Liver (tissue), 9 donors: ENCODE data around the gene FCRL6. TPM values are rescaled to one million over a fixed set of nuclear protein-coding genes. Genes with fewer than 3 reads are reported as not detected.

Source experiments
- DNase-seq: peaks from one replicate; pipeline ENCODE4 v3.0.0-alpha.2; 2017; ENCODE audit warnings: low spot score
- H3K27ac ChIP-seq, 2 donors: one replicate each; pipeline ENCODE4 v1.7.0; 2013; ENCODE audit warnings: inconsistent platforms in 2 of 2, low read length in 2 of 2, control low read depth in 1 of 2, low read depth in 1 of 2, mild to moderate bottlenecking in 1 of 2
- H3K27me3 ChIP-seq, 4 donors: one replicate each; pipeline versions ENCODE4 v1.6.1 to v1.7.0; 2013; ENCODE audit warnings: low read length in 3 of 4, inconsistent platforms in 1 of 4, mild to moderate bottlenecking in 1 of 4, moderate library complexity in 1 of 4; ENCODE audit not compliant: control insufficient read depth in 4 of 4, insufficient read depth in 4 of 4
- H3K36me3 ChIP-seq, 4 donors: one replicate each; pipeline versions ENCODE4 v1.6.1 to v1.7.0; 2013; ENCODE audit warnings: low read length in 3 of 4, mild to moderate bottlenecking in 3 of 4, low read depth in 1 of 4, moderate library complexity in 1 of 4; ENCODE audit not compliant: control insufficient read depth in 4 of 4, insufficient read depth in 3 of 4
- H3K4me1 ChIP-seq, 4 donors: one replicate each; pipeline versions ENCODE4 v1.6.1 to v1.7.0; 2013; ENCODE audit warnings: low read length in 3 of 4, mild to moderate bottlenecking in 3 of 4, moderate library complexity in 1 of 4; ENCODE audit not compliant: control insufficient read depth in 4 of 4, insufficient read depth in 4 of 4
- H3K4me3 ChIP-seq, 3 donors: one replicate each; pipeline versions ENCODE4 v1.6.1 to v1.7.0; 2013; ENCODE audit warnings: low read length in 3 of 3, control low read depth in 1 of 3, low read depth in 1 of 3, mild to moderate bottlenecking in 1 of 3
- H3K9ac ChIP-seq, 2 donors: one replicate each; pipeline ENCODE4 v1.7.0; 2013; ENCODE audit warnings: low read length in 2 of 2, mild to moderate bottlenecking in 2 of 2, moderate library complexity in 2 of 2, control low read depth in 1 of 2, low read depth in 1 of 2
- H3K9me3 ChIP-seq, 4 donors: one replicate each; pipeline versions ENCODE4 v1.6.1 to v1.7.0; 2013; ENCODE audit warnings: low read length in 3 of 4; ENCODE audit not compliant: control insufficient read depth in 4 of 4
- ATF3 ChIP-seq: IDR thresholded peaks from 2 replicates; pipeline ENCODE4 v1.6.1; 2016; ENCODE audit warnings: antibody characterized with exemption
- CTCF ChIP-seq: fragments of 150-350 bp; IDR thresholded peaks from 2 replicates; pipeline ENCODE4 v1.5.1; 2017; ENCODE audit warnings: improper control_type of control experiment, low read depth, low read length; ENCODE audit not compliant: missing input control
- EGR1 ChIP-seq, 2 donors: IDR thresholded peaks; 2 replicates each; pipeline ENCODE4 v1.6.1; 2016 to 2018; ENCODE audit warnings: antibody characterized with exemption in 2 of 2, low read depth in 2 of 2
- FOXA1 ChIP-seq: IDR thresholded peaks from 2 replicates; pipeline ENCODE4 v1.6.1; 2016; ENCODE audit warnings: antibody characterized with exemption
- FOXA2 ChIP-seq: IDR thresholded peaks from 2 replicates; pipeline ENCODE4 v1.6.1; 2016; ENCODE audit warnings: antibody characterized with exemption
- GABPA ChIP-seq, 2 donors: IDR thresholded peaks in 1 of 2; conservative IDR thresholded peaks in 1 of 2; 2 replicates each; pipeline ENCODE4 v1.6.1; 2016; ENCODE audit warnings: antibody characterized with exemption in 2 of 2, mild to moderate bottlenecking in 1 of 2, moderate library complexity in 1 of 2
- HNF4A ChIP-seq, 2 donors: conservative IDR thresholded peaks; 2 replicates each; pipeline ENCODE4 v1.6.1; 2016; ENCODE audit warnings: antibody characterized with exemption in 2 of 2, mild to moderate bottlenecking in 2 of 2
- HNF4G ChIP-seq: IDR thresholded peaks from 2 replicates; pipeline ENCODE4 v1.6.1; 2016; ENCODE audit warnings: antibody characterized with exemption
- JUND ChIP-seq, 2 donors: IDR thresholded peaks; 2 replicates each; pipeline ENCODE4 v1.6.1; 2016; ENCODE audit warnings: antibody characterized with exemption in 2 of 2
- NR2F2 ChIP-seq: IDR thresholded peaks from 2 replicates; pipeline ENCODE4 v1.6.1; 2016; ENCODE audit warnings: antibody characterized with exemption
- RAD21 ChIP-seq, 2 donors: IDR thresholded peaks; 2 replicates each; pipeline ENCODE4 v1.6.1; 2016; ENCODE audit warnings: antibody characterized with exemption in 2 of 2, mild to moderate bottlenecking in 2 of 2
- REST ChIP-seq: IDR thresholded peaks from 2 replicates; pipeline ENCODE4 v1.6.1; 2016; ENCODE audit warnings: antibody characterized with exemption, mild to moderate bottlenecking
- SP1 ChIP-seq: IDR thresholded peaks from 2 replicates; pipeline ENCODE4 v1.6.1; 2018; ENCODE audit warnings: antibody characterized with exemption, mild to moderate bottlenecking
- YY1 ChIP-seq: IDR thresholded peaks from 2 replicates; pipeline ENCODE4 v1.6.1; 2016; ENCODE audit warnings: antibody characterized with exemption, mild to moderate bottlenecking
- ZBTB33 ChIP-seq: IDR thresholded peaks from 2 replicates; pipeline ENCODE4 v1.6.1; 2016; ENCODE audit warnings: antibody characterized with exemption
- WGBS: extraction: QIAGEN DNeasy Blood & Tissue Kit; methylation state at CpG from one replicate; pipeline ENCODE4 v1.1.7; 2013; 5-methylcytosine and 5-hydroxymethylcytosine counted together
- polyA plus RNA-seq, 2 donors: library from polyadenylated mRNA; stranded (reverse) in 1 of 2; unstranded in 1 of 2; fragments of 200-250 nt in 1 of 2; fragments of >200 nt in 1 of 2; fragmentation: Nextera tagmentation in 1 of 2; extraction: Ambion mirVana in 1 of 2; gene quantifications; one replicate each; pipeline versions ENCODE4 v1.2.1 to v1.2.3, GENCODE V29; 2013 to 2015
- total RNA-seq, 2 donors: library from RNA; depleted of rRNA; stranded (reverse); fragments of >200 nt; gene quantifications; one replicate each; pipeline ENCODE4 v1.2.3, GENCODE V29; 2014
- TF ChIP-seq, protein P1 (sequence below): IDR thresholded peaks from 2 replicates; pipeline ENCODE4 v1.6.1; 2016; ENCODE audit warnings: antibody characterized with exemption
- donor health status: healthy.
- donor health status: healthy.
- donor health status: healthy.
- donor health status: healthy.
- donor health status: healthy.

The FCRL6 gene
- total and polyA plus RNA-seq, 4 donors: 0.09 to 2.7 (median 0.71) TPM

DNA sequence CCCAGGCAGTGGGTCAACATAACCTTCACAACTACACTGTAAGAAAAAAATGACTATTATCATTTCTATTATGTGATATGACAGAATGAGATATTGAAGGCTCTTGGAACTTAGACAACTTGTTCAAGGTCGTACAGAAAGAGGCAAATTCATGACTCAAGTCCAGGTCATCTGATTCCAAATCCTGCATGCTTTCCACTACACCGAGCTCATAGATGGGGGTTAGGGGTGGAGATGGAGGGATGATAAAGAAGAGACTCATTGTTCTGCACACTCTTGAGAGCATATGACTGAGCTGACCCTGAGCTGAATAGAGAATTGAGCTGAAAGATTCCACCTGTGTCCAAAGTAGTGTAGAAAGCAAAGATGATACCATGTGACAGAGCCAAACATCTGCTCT is 2.8 kb downstream of the FCRL6 start:
- TF ChIP-seq ATF3: no peak
- TF ChIP-seq YY1: no peak
- TF ChIP-seq EGR1 (IDR thresholded peaks at IDR 0.05; ENCODE audit: low read depth in 2 of 2): no peak
- no peak for TF ChIP-seq CTCF
- TF ChIP-seq SP1: no peak
- no peak for TF ChIP-seq HNF4A (conservative IDR thresholded peaks at IDR 0.05)
- no peak for TF ChIP-seq FOXA2
- TF ChIP-seq GABPA (IDR thresholded peaks at IDR 0.05 in 1 of 2, conservative IDR thresholded peaks at IDR 0.05 in 1 of 2): no peak
- Histone ChIP-seq H3K36me3 (no peaks in the 10 kb centered on the region), H3K9ac (no peak overlapping the region), H3K4me3 (no peak overlapping the region), H3K27me3 (no peaks in the 10 kb centered on the region), H3K9me3 (no peaks in the 10 kb centered on the region), H3K27ac (no peak overlapping the region), H3K4me1 (no peaks in the 10 kb centered on the region)
- DNase-seq: no peak
- WGBS: 64% methylated on average over 2 of the region's 2 CpGs

DNA sequence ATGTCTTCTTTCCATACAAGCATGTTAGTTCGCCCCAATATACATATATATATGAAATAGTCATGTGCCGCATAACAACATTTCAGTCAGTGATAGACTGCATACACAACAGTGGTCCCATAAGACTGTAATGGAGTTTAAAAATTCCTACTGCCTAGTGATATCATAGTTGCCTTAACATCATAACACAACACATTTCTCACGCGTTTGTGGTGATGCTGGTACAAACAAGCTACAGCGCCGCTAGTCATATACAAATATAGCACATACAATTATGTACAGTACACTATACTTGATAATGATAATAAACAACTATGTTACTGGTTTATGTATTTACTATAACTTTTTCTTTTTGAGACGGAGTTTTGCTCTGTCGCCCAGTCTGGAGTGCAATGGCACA is 13.8 kb downstream of the FCRL6 start:
- Histone ChIP-seq H3K9me3 (no peaks in the 10 kb centered on the region), H3K4me3 (no peak overlapping the region), H3K4me1 (no peaks in the 10 kb centered on the region), H3K36me3 (no peaks in the 10 kb centered on the region), H3K27me3 (no peaks in the 10 kb centered on the region), H3K27ac (no peak overlapping the region), H3K9ac (no peak overlapping the region)
- TF ChIP-seq HNF4G (no peak), NR2F2 (no peak), ATF3 (no peak), JUND (IDR thresholded peaks at IDR 0.05) (no peak), HNF4A (conservative IDR thresholded peaks at IDR 0.05) (no peak), ZBTB33 (no peak), EGR1 (IDR thresholded peaks at IDR 0.05; ENCODE audit: low read depth in 2 of 2) (no peak), YY1 (no peak)
- WGBS: 93% methylated on average over 8 of the region's 8 CpGs
- no peak for DNase-seq

DNA sequence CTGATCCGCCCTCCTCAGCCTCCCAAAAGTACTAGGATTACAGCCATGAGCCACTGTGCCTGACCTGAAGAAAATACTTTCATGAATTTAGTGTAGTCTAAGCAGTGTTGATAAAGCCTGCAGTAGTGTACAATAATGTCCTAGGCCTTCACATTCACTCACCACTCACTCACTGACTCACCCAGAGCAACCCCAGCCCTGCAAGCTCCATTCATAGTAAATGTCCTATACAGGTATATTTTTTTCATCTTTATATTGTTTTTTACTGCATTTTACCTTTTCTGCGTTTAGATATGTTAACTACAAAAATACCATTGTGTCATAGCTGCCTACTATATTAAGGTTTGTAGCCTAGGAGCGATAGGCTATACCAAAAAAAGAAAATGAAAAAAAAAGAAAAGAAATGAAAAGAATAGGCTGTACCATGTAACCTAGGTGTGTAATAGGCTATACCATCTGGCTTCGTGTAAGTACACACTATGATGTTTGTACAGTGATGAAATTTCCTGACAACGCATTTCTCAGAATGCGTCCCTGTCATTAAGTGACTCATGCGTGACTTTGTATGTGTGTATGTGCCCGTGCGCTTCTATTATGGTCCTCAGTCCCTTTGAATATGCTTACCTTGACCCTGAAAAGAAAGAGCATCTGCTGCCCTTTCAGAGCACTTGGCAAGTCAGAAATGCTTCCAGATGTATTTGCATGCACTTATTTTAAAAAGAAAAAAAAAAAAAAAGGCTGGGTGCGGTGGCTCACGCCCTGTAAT is 15.3 kb downstream of the FCRL6 start:
- H3K9me3 ChIP-seq: no peaks in the 10 kb centered on the region
- no peak overlapping the region for H3K4me3 ChIP-seq
- no peak overlapping the region for H3K9ac ChIP-seq
- H3K4me1 ChIP-seq: no peaks in the 10 kb centered on the region
- H3K36me3 ChIP-seq: no peaks in the 10 kb centered on the region
- DNase-seq: no peak
- H3K27me3 ChIP-seq: no peaks in the 10 kb centered on the region
- H3K27ac ChIP-seq: no peak overlapping the region
- 80% methylated on average over 11 of the region's 11 CpGs for WGBS
- TF ChIP-seq FOXA1 (no peak), REST (no peak), CTCF (no peak), NR2F2 (no peak), EGR1 (IDR thresholded peaks at IDR 0.05; ENCODE audit: low read depth in 2 of 2) (no peak), GABPA (IDR thresholded peaks at IDR 0.05 in 1 of 2, conservative IDR thresholded peaks at IDR 0.05 in 1 of 2) (no peak), RAD21 (IDR thresholded peaks at IDR 0.05) (no peak)
- TF ChIP-seq, protein P1, sequence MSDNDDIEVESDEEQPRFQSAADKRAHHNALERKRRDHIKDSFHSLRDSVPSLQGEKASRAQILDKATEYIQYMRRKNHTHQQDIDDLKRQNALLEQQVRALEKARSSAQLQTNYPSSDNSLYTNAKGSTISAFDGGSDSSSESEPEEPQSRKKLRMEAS: no peak
